HG02938 (cell line): ENCODE data around the gene CLCF1.

Experiments used
- ATAC-seq: cut with Tn5 transposase; IDR thresholded peaks from one replicate; pipeline ENCODE4 v1.9.1; 2021; ENCODE audit warnings: mild to moderate bottlenecking, moderate library complexity; ENCODE audit not compliant: unreplicated experiment

CLCF1 gene

GRCh38 chr11:67376063-67376820 lies 2.8 kb upstream of the CLCF1 start:
- ATAC-seq: no peak

GRCh38 chr11:67375320-67376055 lies 2.1 kb upstream of the CLCF1 start:
- ATAC-seq: no peak

- no peak for ATAC-seq
Measured at GRCh38 chr11:67374571-67375281, 1.3 kb upstream of the CLCF1 start.

GRCh38 chr11:67373648-67374570 lies 511 bp upstream of the CLCF1 start:
- no peak for ATAC-seq

GRCh38 chr11:67372321-67372992 lies 941 bp downstream of the CLCF1 start:
- no peak for ATAC-seq

GRCh38 chr11:67371911-67372320 lies 1.5 kb downstream of the CLCF1 start:
- no peak for ATAC-seq

GRCh38 chr11:67371189-67371910 lies 2.0 kb downstream of the CLCF1 start:
- ATAC-seq: no peak

GRCh38 chr11:67370351-67371076 lies 2.9 kb downstream of the CLCF1 start:
- ATAC-seq: no peak

- ATAC-seq: no peak
Measured at GRCh38 chr11:67369801-67370284, 3.6 kb downstream of the CLCF1 start.

- no peak for ATAC-seq
Measured at GRCh38 chr11:67369275-67369674, 4.1 kb downstream of the CLCF1 start.

- no peak for ATAC-seq
Measured at GRCh38 chr11:67368621-67369020, 4.8 kb downstream of the CLCF1 start.

GRCh38 chr11:67367761-67368227 lies 5.6 kb downstream of the CLCF1 start:
- ATAC-seq: no peak

- ATAC-seq: no peak
Measured at GRCh38 chr11:67366961-67367760, 6.2 kb downstream of the CLCF1 start.

- ATAC-seq: no peak
Measured at GRCh38 chr11:67366546-67366945, 6.9 kb downstream of the CLCF1 start.

- no peak for ATAC-seq
Measured at GRCh38 chr11:67365736-67366444, 7.5 kb downstream of the CLCF1 start.

GRCh38 chr11:67364783-67365722 lies 8.3 kb downstream of the CLCF1 start:
- no peak for ATAC-seq
